H1 (cell line): ENCODE data around the gene HGFAC. TPM values are rescaled to one million over a fixed set of nuclear protein-coding genes. Genes with fewer than 3 reads are reported as not detected.

Source experiments
- CTCF ChIA-PET: fragments of 300-600 bp; sonication (Branson Sonifier 250); formaldehyde crosslinking; loops from one replicate; lab custom pipeline; 2021; ENCODE audit not compliant: partially characterized antibody; lab: Charles Lee
- POLR2A ChIA-PET: fragments of 300-600 bp; sonication (Branson Sonifier 250); formaldehyde crosslinking; loops from one replicate; lab custom pipeline; 2021; ENCODE audit warnings: inconsistent platforms; ENCODE audit not compliant: partially characterized antibody; lab: Charles Lee
- DNase-seq, 2 experiments: peaks; one replicate each; pipeline versions ENCODE4 v3.0.0 to v3.0.0-alpha.2; 2010 to 2022; ENCODE audit warnings: low spot score in 2 of 2, low read depth in 1 of 2, mixed read lengths in 1 of 2
- FAIRE-seq: peaks from 2 replicates; lab custom pipeline; 2011; peaks lifted over from hg19 to GRCh38; lab: Jason Lieb, UNC
- H2AFZ ChIP-seq: 2 replicates; pipeline ENCODE4 v1.8.1; 2012; ENCODE audit warnings: low read length, inconsistent platforms
- H2AK5ac ChIP-seq: 2 replicates; pipeline ENCODE4 v1.6.1; 2013; ENCODE audit warnings: low read depth, low read length
- H2BK120ac ChIP-seq: replicated peaks from 2 replicates; pipeline ENCODE3; 2013; ENCODE audit warnings: low read depth, low read length, inconsistent platforms
- H2BK12ac ChIP-seq: 2 replicates; pipeline ENCODE4 v1.6.1; 2013; ENCODE audit warnings: low read depth, low read length
- H2BK15ac ChIP-seq: 2 replicates; pipeline ENCODE4 v1.6.1; 2013; ENCODE audit warnings: low read length
- H2BK20ac ChIP-seq: 2 replicates; pipeline ENCODE4 v1.6.1; 2013; ENCODE audit warnings: low read length
- H2BK5ac ChIP-seq: 2 replicates; pipeline ENCODE4 v1.6.1; 2013; ENCODE audit warnings: low read depth, low read length
- H3K14ac ChIP-seq: 2 replicates; pipeline ENCODE4 v1.6.1; 2013; ENCODE audit warnings: inconsistent platforms; ENCODE audit not compliant: insufficient read length
- H3K18ac ChIP-seq: 2 replicates; pipeline ENCODE4 v1.6.1; 2013; ENCODE audit warnings: low read length; ENCODE audit errors: extremely low read depth
- H3K23ac ChIP-seq: 2 replicates; pipeline ENCODE4 v1.6.1; 2013; ENCODE audit warnings: inconsistent platforms; ENCODE audit not compliant: insufficient read length
- H3K23me2 ChIP-seq: 2 replicates; pipeline ENCODE4 v1.6.1; 2013; ENCODE audit warnings: low read depth, low read length
- H3K27ac ChIP-seq: 2 replicates; pipeline ENCODE4 v1.6.1; 2011; ENCODE audit warnings: low read depth, low read length, inconsistent platforms
- H3K27me3 ChIP-seq, 4 experiments: replicated peaks in 1 of 4; 1 replicate in 1 of 4; 2 replicates in 3 of 4; pipeline versions ENCODE4 v1.6.1 to v1.8.1; 2011 to 2013; ENCODE audit warnings: low read length in 3 of 4, mild to moderate bottlenecking in 3 of 4, inconsistent platforms in 2 of 4, mixed read lengths in 2 of 4, moderate library complexity in 1 of 4; ENCODE audit not compliant: control insufficient read depth in 3 of 4, insufficient read depth in 3 of 4; ENCODE audit errors: extremely low read depth in 1 of 4
- H3K36me3 ChIP-seq, 4 experiments: 2 replicates each; pipeline versions ENCODE4 v1.6.1 to v1.8.1; 2011 to 2013; ENCODE audit warnings: mild to moderate bottlenecking in 4 of 4, low read length in 3 of 4, moderate library complexity in 2 of 4, control low read depth in 1 of 4, inconsistent platforms in 1 of 4; ENCODE audit not compliant: insufficient read depth in 4 of 4, control insufficient read depth in 2 of 4
- H3K4ac ChIP-seq: replicated peaks from 2 replicates; pipeline ENCODE3; 2013; ENCODE audit warnings: low read length, low read depth, mixed read lengths, inconsistent platforms; ENCODE audit not compliant: insufficient read length
- H3K4me1 ChIP-seq, 4 experiments: replicated peaks in 1 of 4; 1 replicate in 1 of 4; 2 replicates in 3 of 4; pipeline versions ENCODE4 v1.6.1 to v1.8.1; 2011 to 2013; ENCODE audit warnings: low read length in 3 of 4, inconsistent platforms in 2 of 4, mixed read lengths in 1 of 4; ENCODE audit not compliant: insufficient read depth in 4 of 4, control insufficient read depth in 3 of 4
- H3K4me2 ChIP-seq, 2 experiments: 2 replicates each; pipeline versions ENCODE4 v1.6.1 to v1.8.1; 2011 to 2013; ENCODE audit warnings: low read depth in 2 of 2, low read length in 2 of 2, control low read depth in 1 of 2, inconsistent platforms in 1 of 2, mild to moderate bottlenecking in 1 of 2; ENCODE audit not compliant: insufficient read depth in 1 of 2
- H3K4me3 ChIP-seq, 4 experiments: fragments of 200-600, 300-600 bp in 1 of 4; sonication (generic), shearing (Covaris generic), sonication (Bioruptor Twin) in 1 of 4; 2 replicates each; pipeline versions ENCODE4 v1.5.1 to v1.8.1; 2011 to 2016; ENCODE audit warnings: low read length in 4 of 4, low read depth in 3 of 4, control low read depth in 2 of 4, inconsistent platforms in 2 of 4, mild to moderate bottlenecking in 2 of 4, mixed read lengths in 1 of 4, moderate library complexity in 1 of 4; ENCODE audit not compliant: insufficient read depth in 2 of 4; ENCODE audit errors: extremely low read depth in 1 of 4
- H3K56ac ChIP-seq: replicated peaks from 2 replicates; pipeline ENCODE3; 2013; ENCODE audit warnings: low read depth, mild to moderate bottlenecking, mixed read lengths, low read length, inconsistent platforms; ENCODE audit not compliant: insufficient read length
- H3K79me1 ChIP-seq: 2 replicates; pipeline ENCODE4 v1.6.1; 2013; ENCODE audit warnings: low read depth, low read length, control low read depth
- H3K79me2 ChIP-seq, 2 experiments: 2 replicates each; pipeline versions ENCODE4 v1.6.1 to v1.8.1; 2012 to 2013; ENCODE audit warnings: low read length in 2 of 2, mild to moderate bottlenecking in 2 of 2, inconsistent platforms in 1 of 2; ENCODE audit not compliant: insufficient read depth in 2 of 2, control insufficient read depth in 1 of 2
- H3K9ac ChIP-seq, 4 experiments: replicated peaks in 1 of 4; 1 replicate in 1 of 4; 2 replicates in 3 of 4; pipeline versions ENCODE4 v1.6.1 to v1.8.1; 2011 to 2013; ENCODE audit warnings: low read depth in 3 of 4, low read length in 3 of 4, control low read depth in 2 of 4, mild to moderate bottlenecking in 2 of 4, moderate library complexity in 2 of 4, inconsistent platforms in 1 of 4; ENCODE audit errors: extremely low read depth in 1 of 4
- H3K9me3 ChIP-seq, 2 experiments: 2 replicates each; pipeline versions ENCODE4 v1.6.1 to v1.8.1; 2012 to 2013; ENCODE audit warnings: mild to moderate bottlenecking in 2 of 2, moderate library complexity in 2 of 2, control low read depth in 1 of 2, inconsistent platforms in 1 of 2, low read depth in 1 of 2, low read length in 1 of 2, mixed read lengths in 1 of 2; ENCODE audit not compliant: insufficient read depth in 2 of 2
- H4K20me1 ChIP-seq, 2 experiments: replicated peaks in 1 of 2; 2 replicates each; pipeline versions ENCODE3 to v1.8.1; 2011 to 2013; ENCODE audit warnings: inconsistent platforms in 2 of 2, low read length in 2 of 2, mild to moderate bottlenecking in 1 of 2; ENCODE audit not compliant: insufficient read depth in 2 of 2, control insufficient read depth in 1 of 2
- H4K5ac ChIP-seq: 2 replicates; pipeline ENCODE4 v1.6.1; 2013; ENCODE audit warnings: low read length, low read depth, mixed read lengths, inconsistent platforms; ENCODE audit not compliant: insufficient read length
- H4K8ac ChIP-seq: 2 replicates; pipeline ENCODE4 v1.8.0; 2013; ENCODE audit warnings: mild to moderate bottlenecking, moderate library complexity, low read length, inconsistent platforms; ENCODE audit not compliant: insufficient read depth; ENCODE audit errors: extremely low read depth
- H4K91ac ChIP-seq: replicated peaks from 2 replicates; pipeline ENCODE3; 2013; ENCODE audit warnings: low read length, mixed read lengths, inconsistent platforms; ENCODE audit not compliant: insufficient read length
- ATF2 ChIP-seq: IDR thresholded peaks from 2 replicates; pipeline ENCODE4 v1.6.1; 2012; ENCODE audit warnings: low read length, inconsistent platforms
- BCL11A ChIP-seq, 2 experiments: IDR thresholded peaks; one replicate each; pipeline ENCODE4 v1.6.1; 2011; ENCODE audit warnings: low read depth in 2 of 2, low read length in 2 of 2, mild to moderate bottlenecking in 2 of 2
- MAFK ChIP-seq: IDR thresholded peaks from 2 replicates; pipeline ENCODE4 v1.6.1; 2012; ENCODE audit warnings: low read depth, mild to moderate bottlenecking, improper control_type of control experiment, low read length
- RAD21 ChIP-seq, 2 experiments: IDR thresholded peaks in 1 of 2; conservative IDR thresholded peaks in 1 of 2; 2 replicates each; pipeline ENCODE4 v1.6.1; 2011; ENCODE audit warnings: low read depth in 2 of 2, low read length in 2 of 2, improper control_type of control experiment in 1 of 2, inconsistent platforms in 1 of 2, mild to moderate bottlenecking in 1 of 2, moderate library complexity in 1 of 2
- SIX5 ChIP-seq: IDR thresholded peaks from 2 replicates; pipeline ENCODE4 v1.6.1; 2011; ENCODE audit warnings: mild to moderate bottlenecking, low read depth, low read length
- USF2 ChIP-seq: IDR thresholded peaks from 2 replicates; pipeline ENCODE4 v1.6.1; 2011; ENCODE audit warnings: low read length, improper control_type of control experiment
- YY1 ChIP-seq: IDR thresholded peaks from 2 replicates; pipeline ENCODE4 v1.6.1; 2011; ENCODE audit warnings: low read depth, mild to moderate bottlenecking, low read length
- ZNF274 ChIP-seq: IDR thresholded peaks from 2 replicates; pipeline ENCODE4 v1.7.0; 2012; ENCODE audit warnings: low read length, borderline replicate concordance; ENCODE audit errors: extremely low read depth
- WGBS, 2 experiments: shearing (Covaris generic) in 1 of 2; methylation state at CpG; one replicate each; pipeline versions ENCODE4 v1.1.6 to v1.1.7; 2013 to 2015; ENCODE audit warnings: low lambda C conversion rate in 2 of 2, mixed read lengths in 2 of 2, inconsistent platforms in 1 of 2, low coverage in 1 of 2, missing lambda C conversion rate in 1 of 2; ENCODE audit not compliant: insufficient replicate concordance in 2 of 2, insufficient coverage in 1 of 2, insufficient read length in 1 of 2; ENCODE audit errors: extremely low coverage in 1 of 2, missing lambda C conversion rate in 1 of 2; 5-methylcytosine and 5-hydroxymethylcytosine counted together
- polyA plus RNA-seq, 7 experiments: library from polyadenylated mRNA; depleted of rRNA in 3 of 7; stranded (reverse) in 5 of 7; unstranded in 2 of 7; fragments of >200 nt in 5 of 7; fragments of 200-250 nt in 2 of 7; gene quantifications; 1 replicate in 5 of 7; 2 replicates in 1 of 7; 4 replicates in 1 of 7; pipeline versions ENCODE4 v1.2.1 to v1.2.3, GENCODE V29; 2011 to 2013; ENCODE audit warnings: missing spikeins in 2 of 7, mixed read lengths in 2 of 7
- total RNA-seq: library from RNA; stranded (reverse); fragmentation: NEBNext Ultra II Directional; extraction: Animal tissue kit (Norgen Biotek cat#: 25700); gene quantifications from 2 replicates; pipeline ENCODE4 v1.2.1, GENCODE V29; 2021

Gene HGFAC
- total and polyA plus RNA-seq, 2 of the 8 experiments (the other 6 are each of a cell fraction or from before 2014, with no cell fraction given), result 0.14 to 0.15 TPM

- Histone ChIP-seq H3K14ac (no peak overlapping the region), H2BK20ac (no peak overlapping the region), H3K27me3 (peaks cover 44 to 89% (median 78%) of the 10 kb centered on the region in 4 experiments), H2AK5ac (no peak overlapping the region), H3K79me2 (no peaks in the 10 kb centered on the region), H3K56ac (no peak overlapping the region), H3K4ac (peak overlapping the region; percentile 21), H3K4me3 (no peak overlapping the region), H4K8ac (no peak overlapping the region), H2BK15ac (no peak overlapping the region), H3K4me2 (no peak overlapping the region; a peak in 1 of 4 replicates), H4K91ac (no peak overlapping the region), H3K9ac (no peak overlapping the region), H4K20me1 (peaks cover 11 to 30% of the 10 kb centered on the region in 2 experiments)
- WGBS, 2 experiments, result 74% methylated on average over 19 of the region's 20 CpGs; no CpG with 5 or more reads in 1 of the 2 experiments
- POLR2A ChIA-PET, result interaction anchor here (1.4 to 2.0 kb wide), 3 partner anchors 11 to 28 kb away, joined by 4 to 5 read pairs (median 4); no protein-coding TSS in a partner anchor
- FAIRE-seq, result no peak
- TF ChIP-seq YY1 (no peak), ATF2 (no peak), RAD21 (IDR thresholded peaks at IDR 0.05 in 1 of 2, conservative IDR thresholded peaks at IDR 0.05 in 1 of 2; ENCODE audit: low read depth in 2 of 2, low read length in 2 of 2) (no peak), USF2 (no peak), SIX5 (no peak), BCL11A (IDR thresholded peaks at IDR 0.05; ENCODE audit: low read depth in 2 of 2, low read length in 2 of 2) (no peak), MAFK (no peak), ZNF274 (no peak)
- TF ChIP-seq, all 59 proteins: peak for 0
- no peak overlapping the region for H4K5ac ChIP-seq
- no peak overlapping the region for H3K18ac ChIP-seq
- no peak for DNase-seq
- no peaks in the 10 kb centered on the region for H3K9me3 ChIP-seq
- H3K4me1 ChIP-seq, result peaks cover 0 to 22% (median 12%) of the 10 kb centered on the region in 4 experiments; a peak in 5 of 7 replicates
- H3K79me1 ChIP-seq, result no peaks in the 10 kb centered on the region
- H2AFZ ChIP-seq, result no peak overlapping the region
- H3K36me3 ChIP-seq, result no peaks in the 10 kb centered on the region
- H3K23me2 ChIP-seq, result no peaks in the 10 kb centered on the region; the same call in 1 of the 2 replicates
- H3K23ac ChIP-seq, result no peak overlapping the region
- no peak overlapping the region for H2BK120ac ChIP-seq
- H3K27ac ChIP-seq, result no peak overlapping the region
- CTCF ChIA-PET, result interaction anchor here (1.0 to 2.0 kb wide), 5 partner anchors 13 to 387 kb away, joined by 3 to 13 read pairs (median 3); no protein-coding TSS in a partner anchor
- H2BK12ac ChIP-seq, result no peak overlapping the region
- no peak overlapping the region for H2BK5ac ChIP-seq
Observed at GRCh38 chr4:3493720-3494461, 52.1 kb downstream of the HGFAC start.
